Measurements from ENCODE around the gene ASB10.

Gene ASB10

DNA sequence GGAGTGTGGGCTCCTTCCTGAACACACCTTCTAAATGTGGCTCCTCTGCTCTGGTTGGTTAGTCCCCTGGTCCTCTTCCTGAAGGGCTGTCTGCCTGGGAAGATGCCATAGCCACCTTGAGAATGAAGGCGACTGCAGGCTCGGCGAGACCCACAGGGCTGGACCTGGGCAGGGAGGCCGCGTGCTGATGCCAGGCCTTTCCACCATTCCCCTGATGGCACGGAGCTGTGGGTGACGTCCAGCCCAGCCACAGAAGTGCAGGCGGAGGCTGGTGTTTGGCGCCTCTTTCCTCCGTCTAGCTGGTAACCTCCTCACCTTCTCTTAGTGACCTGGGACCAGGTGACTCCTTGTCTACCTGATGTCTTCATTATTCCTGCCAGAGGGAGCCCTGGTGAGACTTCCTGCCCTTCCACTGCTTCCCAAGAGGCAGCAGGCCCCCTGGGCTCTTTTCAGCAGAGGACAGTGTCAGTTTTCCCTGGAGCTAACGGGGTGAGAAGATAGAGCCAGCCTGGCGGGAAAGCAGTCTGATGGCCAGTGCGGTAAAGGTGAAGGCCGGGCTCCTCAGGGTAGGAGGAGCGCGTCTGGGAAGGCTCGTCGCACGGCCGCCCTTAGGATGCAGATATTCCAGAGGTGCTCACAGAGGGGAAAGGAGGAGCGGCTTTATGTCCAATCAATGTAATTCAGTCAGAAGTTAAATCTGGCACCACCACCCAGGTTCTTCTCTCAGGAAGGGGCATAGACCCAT lies 54.4 kb downstream of the ASB10 start:
- no peak overlapping the region for H3K9ac ChIP-seq (ENCODE audit: low read depth, low read length)
- no peak overlapping the region for H3K27ac ChIP-seq (ENCODE audit: low read depth, low read length)
- no peak overlapping the region for H3K4me3 ChIP-seq (ENCODE audit: low read depth, low read length)
- peaks cover 6% of the 10 kb centered on the region; the same call in 1 of the 2 replicates for H3K4me1 ChIP-seq (ENCODE audit: control insufficient read depth, insufficient read depth, low read length)
- no peaks in the 10 kb centered on the region; the same call in 1 of the 2 replicates for H3K27me3 ChIP-seq (ENCODE audit: control insufficient read depth, insufficient read depth, low read length)
- no peaks in the 10 kb centered on the region for H3K9me3 ChIP-seq (ENCODE audit: control insufficient read depth, insufficient read depth, low read length)
- H3K36me3 ChIP-seq (ENCODE audit: control insufficient read depth, insufficient read depth, low read length) = peaks cover 45% of the 10 kb centered on the region

DNA sequence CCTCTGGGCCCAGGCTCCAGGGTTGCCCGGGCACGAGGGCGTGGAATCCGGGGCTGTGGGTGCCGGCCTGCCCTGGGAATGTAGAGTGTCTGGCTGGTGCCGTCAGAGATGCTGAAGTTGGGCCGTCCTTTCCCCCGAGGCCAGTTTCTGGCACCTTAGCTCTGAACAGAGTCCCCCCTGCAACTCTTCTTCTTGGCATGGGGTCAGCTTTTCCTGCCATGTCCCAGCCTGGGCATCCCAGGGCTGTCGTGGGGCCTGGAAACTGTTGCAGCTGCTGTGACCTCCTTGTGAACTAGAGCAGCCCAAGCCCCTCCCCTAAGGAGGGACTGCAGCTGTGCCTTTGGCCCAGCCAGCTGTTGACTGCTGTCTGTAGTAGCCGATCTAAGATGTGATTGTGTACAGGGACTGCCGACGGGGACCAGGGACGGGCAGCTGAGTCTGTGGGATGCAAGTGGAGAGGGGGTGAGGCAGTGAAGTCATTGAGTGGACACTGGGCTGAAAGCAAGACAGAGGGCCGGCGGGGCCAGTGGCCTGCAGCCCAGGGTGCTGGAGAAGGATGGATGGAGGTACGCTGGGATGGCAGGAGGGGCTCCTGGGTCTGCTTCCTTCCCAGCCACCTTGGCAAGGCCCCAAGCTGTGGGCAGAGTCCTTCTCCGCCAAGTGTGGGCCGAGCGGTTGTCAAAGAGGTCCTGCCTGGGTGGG lies 55.3 kb downstream of the ASB10 start:
- no peak overlapping the region for H3K27ac ChIP-seq (ENCODE audit: low read depth, low read length)
- peaks cover 5% of the 10 kb centered on the region for H3K27me3 ChIP-seq (ENCODE audit: control insufficient read depth, insufficient read depth, low read length)
- no peaks in the 10 kb centered on the region for H3K9me3 ChIP-seq (ENCODE audit: control insufficient read depth, insufficient read depth, low read length)
- H3K36me3 ChIP-seq (ENCODE audit: control insufficient read depth, insufficient read depth, low read length) = peaks cover 45% of the 10 kb centered on the region
- H3K4me3 ChIP-seq (ENCODE audit: low read depth, low read length) = no peak overlapping the region
- no peak overlapping the region for H3K9ac ChIP-seq (ENCODE audit: low read depth, low read length)
- peaks cover 3% of the 10 kb centered on the region; the same call in 1 of the 2 replicates for H3K4me1 ChIP-seq (ENCODE audit: control insufficient read depth, insufficient read depth, low read length)

GRCh38 chr7:151131224-151131591 lies 55.8 kb downstream of the ASB10 start:
- peaks cover 41% of the 10 kb centered on the region for H3K36me3 ChIP-seq (ENCODE audit: control insufficient read depth, insufficient read depth, low read length)

GRCh38 chr7:151130741-151131157 lies 56.3 kb downstream of the ASB10 start:
- peaks cover 38% of the 10 kb centered on the region for H3K36me3 ChIP-seq (ENCODE audit: control insufficient read depth, insufficient read depth, low read length)
- H3K4me3 ChIP-seq (ENCODE audit: low read depth, low read length) = no peak overlapping the region
- H3K9ac ChIP-seq (ENCODE audit: low read depth, low read length) = no peak overlapping the region
- no peaks in the 10 kb centered on the region for H3K9me3 ChIP-seq (ENCODE audit: control insufficient read depth, insufficient read depth, low read length)
- peaks cover 5% of the 10 kb centered on the region; the same call in 1 of the 2 replicates for H3K4me1 ChIP-seq (ENCODE audit: control insufficient read depth, insufficient read depth, low read length)
- H3K27ac ChIP-seq (ENCODE audit: low read depth, low read length) = no peak overlapping the region
- H3K27me3 ChIP-seq (ENCODE audit: control insufficient read depth, insufficient read depth, low read length) = peaks cover 8% of the 10 kb centered on the region

More at GRCh38 chr7:151131224-151131591, 55.8 kb downstream of the ASB10 start:
- Histone ChIP-seq H3K9ac (ENCODE audit: low read depth, low read length) (no peak overlapping the region), H3K4me3 (ENCODE audit: low read depth, low read length) (no peak overlapping the region), H3K27ac (ENCODE audit: low read depth, low read length) (no peak overlapping the region), H3K9me3 (ENCODE audit: control insufficient read depth, insufficient read depth, low read length) (no peaks in the 10 kb centered on the region), H3K4me1 (ENCODE audit: control insufficient read depth, insufficient read depth, low read length) (peaks cover 5% of the 10 kb centered on the region; the same call in 1 of the 2 replicates), H3K27me3 (ENCODE audit: control insufficient read depth, insufficient read depth, low read length) (peaks cover 8% of the 10 kb centered on the region)

GRCh38 chr7:151129960-151130591 lies 57.0 kb downstream of the ASB10 start:
- Histone ChIP-seq H3K27ac (ENCODE audit: low read depth, low read length) (no peak overlapping the region), H3K36me3 (ENCODE audit: control insufficient read depth, insufficient read depth, low read length) (peaks cover 32% of the 10 kb centered on the region), H3K4me1 (ENCODE audit: control insufficient read depth, insufficient read depth, low read length) (peaks cover 9% of the 10 kb centered on the region; the same call in 1 of the 2 replicates), H3K9ac (ENCODE audit: low read depth, low read length) (no peak overlapping the region), H3K27me3 (ENCODE audit: control insufficient read depth, insufficient read depth, low read length) (peaks cover 8% of the 10 kb centered on the region), H3K9me3 (ENCODE audit: control insufficient read depth, insufficient read depth, low read length) (no peaks in the 10 kb centered on the region), H3K4me3 (ENCODE audit: low read depth, low read length) (no peak overlapping the region)

- no peaks in the 10 kb centered on the region for H3K9me3 ChIP-seq (ENCODE audit: control insufficient read depth, insufficient read depth, low read length)
- H3K9ac ChIP-seq (ENCODE audit: low read depth, low read length) = no peak overlapping the region
- peaks cover 10% of the 10 kb centered on the region; the same call in 1 of the 2 replicates for H3K4me1 ChIP-seq (ENCODE audit: control insufficient read depth, insufficient read depth, low read length)
- H3K27me3 ChIP-seq (ENCODE audit: control insufficient read depth, insufficient read depth, low read length) = peaks cover 15% of the 10 kb centered on the region
- no peak overlapping the region for H3K27ac ChIP-seq (ENCODE audit: low read depth, low read length)
- no peak overlapping the region for H3K4me3 ChIP-seq (ENCODE audit: low read depth, low read length)
- peaks cover 28% of the 10 kb centered on the region for H3K36me3 ChIP-seq (ENCODE audit: control insufficient read depth, insufficient read depth, low read length)
Observed at GRCh38 chr7:151129117-151129959, 57.7 kb downstream of the ASB10 start.

DNA sequence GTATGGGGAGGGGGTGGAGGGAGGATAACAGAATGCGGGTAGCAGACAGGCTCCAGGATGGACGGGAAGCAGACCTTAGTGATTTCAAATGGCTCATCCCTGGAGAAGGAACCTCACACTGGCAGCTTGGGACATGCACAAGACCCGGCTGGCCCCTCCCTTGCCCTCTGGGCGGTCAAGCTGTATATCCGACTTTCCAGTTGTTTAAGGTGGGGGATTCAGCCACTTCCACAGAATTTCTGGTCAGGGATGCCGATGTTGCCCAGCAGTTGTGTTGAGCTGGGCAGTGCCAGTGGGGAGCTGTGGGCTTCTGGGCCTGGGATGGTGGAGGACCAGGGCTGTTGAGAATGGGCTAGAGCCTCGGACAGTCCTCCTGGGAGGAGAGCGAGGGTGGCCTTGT lies 58.3 kb downstream of the ASB10 start:
- no peak overlapping the region for H3K9ac ChIP-seq (ENCODE audit: low read depth, low read length)
- peaks cover 24% of the 10 kb centered on the region for H3K36me3 ChIP-seq (ENCODE audit: control insufficient read depth, insufficient read depth, low read length)
- peaks cover 10% of the 10 kb centered on the region; the same call in 1 of the 2 replicates for H3K4me1 ChIP-seq (ENCODE audit: control insufficient read depth, insufficient read depth, low read length)
- no peaks in the 10 kb centered on the region for H3K9me3 ChIP-seq (ENCODE audit: control insufficient read depth, insufficient read depth, low read length)
- no peak overlapping the region for H3K4me3 ChIP-seq (ENCODE audit: low read depth, low read length)
- peaks cover 18% of the 10 kb centered on the region for H3K27me3 ChIP-seq (ENCODE audit: control insufficient read depth, insufficient read depth, low read length)
- no peak overlapping the region for H3K27ac ChIP-seq (ENCODE audit: low read depth, low read length)

DNA sequence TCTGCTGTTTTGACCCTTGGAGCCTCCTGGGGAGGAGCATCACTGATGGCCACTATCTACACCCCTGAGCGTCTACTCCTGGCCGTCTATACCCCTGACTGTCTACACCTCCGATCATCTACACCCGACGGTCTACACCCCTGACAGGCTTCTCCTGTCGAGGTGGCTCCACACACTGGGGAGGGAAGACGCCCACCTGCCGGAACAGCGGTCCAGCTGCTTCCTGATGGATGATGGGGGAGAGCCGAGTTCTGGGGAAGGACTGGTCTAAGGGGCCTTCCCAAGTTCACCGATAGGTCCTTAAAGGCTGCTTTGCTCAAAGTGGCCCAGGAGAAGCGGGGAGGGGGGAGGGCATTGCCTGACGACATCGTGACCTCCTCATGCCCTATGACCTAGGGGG lies 58.9 kb downstream of the ASB10 start:
- Histone ChIP-seq H3K4me1 (ENCODE audit: control insufficient read depth, insufficient read depth, low read length) (peaks cover 10% of the 10 kb centered on the region; the same call in 1 of the 2 replicates), H3K9ac (ENCODE audit: low read depth, low read length) (no peak overlapping the region), H3K36me3 (ENCODE audit: control insufficient read depth, insufficient read depth, low read length) (peaks cover 28% of the 10 kb centered on the region), H3K4me3 (ENCODE audit: low read depth, low read length) (no peak overlapping the region), H3K9me3 (ENCODE audit: control insufficient read depth, insufficient read depth, low read length) (no peaks in the 10 kb centered on the region), H3K27me3 (ENCODE audit: control insufficient read depth, insufficient read depth, low read length) (peaks cover 18% of the 10 kb centered on the region), H3K27ac (ENCODE audit: low read depth, low read length) (no peak overlapping the region)

DNA sequence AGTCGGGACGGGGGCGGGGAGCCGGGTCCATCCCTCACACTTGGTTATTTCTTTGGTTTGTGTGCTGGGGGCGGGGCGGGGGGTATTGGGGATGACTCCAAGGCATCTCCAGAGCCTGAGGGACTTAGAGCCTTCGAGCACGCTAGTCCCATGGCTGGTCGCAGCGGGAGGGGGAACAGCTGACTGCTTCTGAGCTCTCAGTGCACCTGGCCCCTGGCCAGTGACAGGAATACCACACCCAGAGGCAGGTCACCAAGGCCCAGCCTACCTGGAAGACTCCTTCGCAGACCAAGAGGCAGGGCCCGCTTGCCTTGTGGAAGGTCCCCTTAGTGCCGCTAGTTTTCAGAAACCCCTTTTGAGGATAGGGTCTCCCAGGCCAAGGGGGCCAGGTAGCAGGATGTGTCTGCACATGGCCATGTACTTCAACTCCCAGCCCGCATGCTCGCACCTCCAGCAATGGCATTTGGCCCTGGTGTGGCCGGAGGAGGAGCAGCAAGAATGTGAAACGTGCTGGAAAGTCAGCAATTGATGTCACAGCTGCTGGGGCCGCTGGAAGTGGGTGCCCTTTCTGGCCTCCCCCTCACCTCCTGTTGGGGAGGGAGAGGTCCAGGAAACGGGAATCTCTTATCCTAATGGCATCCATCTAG lies 60.4 kb downstream of the ASB10 start:
- Histone ChIP-seq H3K27me3 (ENCODE audit: control insufficient read depth, insufficient read depth, low read length) (peaks cover 18% of the 10 kb centered on the region), H3K4me3 (ENCODE audit: low read depth, low read length) (peak overlapping the region; percentile 45), H3K27ac (ENCODE audit: low read depth, low read length) (no peak overlapping the region), H3K9me3 (ENCODE audit: control insufficient read depth, insufficient read depth, low read length) (no peaks in the 10 kb centered on the region), H3K36me3 (ENCODE audit: control insufficient read depth, insufficient read depth, low read length) (peaks cover 26% of the 10 kb centered on the region), H3K9ac (ENCODE audit: low read depth, low read length) (no peak overlapping the region), H3K4me1 (ENCODE audit: control insufficient read depth, insufficient read depth, low read length) (peaks cover 10% of the 10 kb centered on the region; the same call in 1 of the 2 replicates)

All from HUES48 (cell line).